ENCODE data around the gene RTL5.

Gene RTL5

DNA sequence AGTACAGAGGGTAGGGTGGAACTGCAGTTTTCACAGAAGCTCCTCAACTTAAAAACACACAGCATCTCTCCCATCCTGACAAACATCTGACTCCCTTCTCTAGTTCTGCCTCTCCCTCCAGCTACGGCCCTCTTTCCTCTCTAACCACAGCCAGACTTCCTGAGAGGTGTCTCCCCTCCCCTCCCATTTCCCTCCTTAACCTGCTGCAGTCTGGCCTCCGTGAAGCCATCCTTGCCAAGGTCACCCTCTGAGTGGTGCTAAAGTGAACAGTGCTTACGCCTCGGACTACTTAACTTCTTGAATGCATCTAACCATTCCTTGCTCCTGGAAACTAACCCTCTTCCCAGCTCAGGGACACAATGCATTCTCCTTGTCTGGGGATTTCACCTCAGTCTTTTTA, 53.3 kb downstream of the RTL5 start:
- peak; percentile 36 for DNase-seq (ENCODE audit: low read depth)
- no peak overlapping the region for H3K4me3 ChIP-seq (ENCODE audit: low read depth, low read length)
- TF ChIP-seq, protein P1, sequence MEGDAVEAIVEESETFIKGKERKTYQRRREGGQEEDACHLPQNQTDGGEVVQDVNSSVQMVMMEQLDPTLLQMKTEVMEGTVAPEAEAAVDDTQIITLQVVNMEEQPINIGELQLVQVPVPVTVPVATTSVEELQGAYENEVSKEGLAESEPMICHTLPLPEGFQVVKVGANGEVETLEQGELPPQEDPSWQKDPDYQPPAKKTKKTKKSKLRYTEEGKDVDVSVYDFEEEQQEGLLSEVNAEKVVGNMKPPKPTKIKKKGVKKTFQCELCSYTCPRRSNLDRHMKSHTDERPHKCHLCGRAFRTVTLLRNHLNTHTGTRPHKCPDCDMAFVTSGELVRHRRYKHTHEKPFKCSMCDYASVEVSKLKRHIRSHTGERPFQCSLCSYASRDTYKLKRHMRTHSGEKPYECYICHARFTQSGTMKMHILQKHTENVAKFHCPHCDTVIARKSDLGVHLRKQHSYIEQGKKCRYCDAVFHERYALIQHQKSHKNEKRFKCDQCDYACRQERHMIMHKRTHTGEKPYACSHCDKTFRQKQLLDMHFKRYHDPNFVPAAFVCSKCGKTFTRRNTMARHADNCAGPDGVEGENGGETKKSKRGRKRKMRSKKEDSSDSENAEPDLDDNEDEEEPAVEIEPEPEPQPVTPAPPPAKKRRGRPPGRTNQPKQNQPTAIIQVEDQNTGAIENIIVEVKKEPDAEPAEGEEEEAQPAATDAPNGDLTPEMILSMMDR (IDR thresholded peaks at IDR 0.05; ENCODE audit: low read depth, low read length): no peak
- TF ChIP-seq MAX (IDR thresholded peaks at IDR 0.05; ENCODE audit: low read depth, low read length): no peak
- TF ChIP-seq POLR2A (IDR thresholded peaks at IDR 0.05; ENCODE audit: extremely low read depth, insufficient read length): no peak
- TF ChIP-seq MYC (IDR thresholded peaks at IDR 0.05; ENCODE audit: low read depth, low read length): no peak

All from NB4 (cell line).